Endothelial cell of umbilical vein (primary cell): ENCODE data around the gene PPP3CA. TPM values are rescaled to one million over a fixed set of nuclear protein-coding genes. Genes with fewer than 3 reads are reported as not detected.

Source experiments
- BruUV-seq: library from RNA; stranded (reverse); fragments of 400-500 nt; replicated peaks from 2 replicates; lab custom pipeline; 2021; lab: Mats Ljungman, UMichigan
- CTCF ChIA-PET: fragments of 300-600, 350-600 bp; sonication (Branson Sonifier 250); formaldehyde crosslinking; loops from one replicate; lab custom pipeline; 2021; ENCODE audit warnings: antibody characterized with exemption, inconsistent platforms; lab: Charles Lee
- POLR2A ChIA-PET: fragments of 300-600, 350-600 bp; sonication (Branson Sonifier 250); formaldehyde crosslinking; loops from one replicate; lab custom pipeline; 2021; ENCODE audit warnings: antibody characterized with exemption, inconsistent platforms; lab: Charles Lee
- DNase-seq: peaks from one replicate; pipeline ENCODE4 v3.0.0-alpha.2; 2011; ENCODE audit warnings: low read depth, low spot score
- FAIRE-seq: peaks from 2 replicates; lab custom pipeline; 2011; peaks lifted over from hg19 to GRCh38; lab: Jason Lieb, UNC
- H2AFZ ChIP-seq: 2 replicates; pipeline ENCODE4 v1.6.0; 2012; ENCODE audit warnings: low read depth, low read length, control low read depth, inconsistent platforms
- H3K27ac ChIP-seq: 2 replicates; pipeline ENCODE4 v1.5.1; 2011; ENCODE audit warnings: low read depth, mild to moderate bottlenecking, control low read depth, low read length, moderate library complexity; ENCODE audit not compliant: insufficient read depth
- H3K27me3 ChIP-seq, 2 experiments: 2 replicates each; pipeline versions ENCODE4 v1.6.0 to v1.6.1; 2011; ENCODE audit warnings: low read length in 2 of 2, mixed read lengths in 1 of 2; ENCODE audit not compliant: control insufficient read depth in 2 of 2, insufficient read depth in 2 of 2
- H3K36me3 ChIP-seq, 2 experiments: 2 replicates in 1 of 2; 3 replicates in 1 of 2; pipeline ENCODE4 v1.5.1; 2011; ENCODE audit warnings: low read length in 2 of 2, mild to moderate bottlenecking in 1 of 2, moderate library complexity in 1 of 2; ENCODE audit not compliant: control insufficient read depth in 2 of 2, insufficient read depth in 2 of 2; ENCODE audit errors: extremely low read depth in 1 of 2
- H3K4me1 ChIP-seq: 3 replicates; pipeline ENCODE4 v1.5.1; 2011; ENCODE audit warnings: mild to moderate bottlenecking, low read length; ENCODE audit not compliant: control insufficient read depth, insufficient read depth; ENCODE audit errors: extremely low read depth
- H3K4me2 ChIP-seq: 2 replicates; pipeline ENCODE4 v1.6.1; 2011; ENCODE audit warnings: low read length, control low read depth, mixed read lengths; ENCODE audit not compliant: insufficient read depth
- H3K4me3 ChIP-seq, 3 experiments: fragments of 200-600 bp in 1 of 3; sonication (generic), shearing (Covaris generic) in 1 of 3; replicated peaks in 1 of 3; 2 replicates each; pipeline ENCODE4 v1.5.1; 2011 to 2016; ENCODE audit warnings: control low read depth in 3 of 3, low read length in 3 of 3, mild to moderate bottlenecking in 2 of 3, inconsistent platforms in 1 of 3, low read depth in 1 of 3, moderate library complexity in 1 of 3; ENCODE audit not compliant: insufficient read depth in 1 of 3
- H3K79me2 ChIP-seq: 2 replicates; pipeline ENCODE4 v1.6.0; 2012; ENCODE audit warnings: low read length, inconsistent platforms; ENCODE audit not compliant: control insufficient read depth, insufficient read depth
- H3K9ac ChIP-seq: replicated peaks from 2 replicates; pipeline ENCODE3; 2011; ENCODE audit warnings: low read length, control low read depth; ENCODE audit not compliant: insufficient read depth; ENCODE audit errors: extremely low read depth
- H3K9me1 ChIP-seq: replicated peaks from 3 replicates; pipeline ENCODE4 v1.6.0; 2011; ENCODE audit warnings: mild to moderate bottlenecking, low read length; ENCODE audit not compliant: control insufficient read depth, insufficient read depth; ENCODE audit errors: extremely low read depth
- H3K9me3 ChIP-seq: replicated peaks from 2 replicates; pipeline ENCODE4 v1.5.1; 2012; ENCODE audit warnings: low read length, inconsistent platforms; ENCODE audit not compliant: control insufficient read depth, insufficient read depth
- H4K20me1 ChIP-seq: replicated peaks from 2 replicates; pipeline ENCODE3; 2011; ENCODE audit warnings: mild to moderate bottlenecking, low read length; ENCODE audit not compliant: control insufficient read depth, insufficient read depth; ENCODE audit errors: extremely low read depth
- EZH2 ChIP-seq: IDR thresholded peaks from 2 replicates; pipeline ENCODE4 v1.6.1; 2012; ENCODE audit warnings: borderline replicate concordance, low read depth, mild to moderate bottlenecking, moderate library complexity, low read length, inconsistent platforms; ENCODE audit not compliant: severe bottlenecking
- FOS ChIP-seq: IDR thresholded peaks from 2 replicates; pipeline ENCODE4 v1.6.1; 2011; ENCODE audit warnings: mild to moderate bottlenecking, low read length, moderate library complexity, borderline replicate concordance; ENCODE audit not compliant: insufficient read depth
- GATA2 ChIP-seq: IDR thresholded peaks from 2 replicates; pipeline ENCODE4 v1.7.0; 2011; ENCODE audit warnings: low read depth, mild to moderate bottlenecking, moderate library complexity, mixed read lengths, low read length; ENCODE audit not compliant: insufficient read length, insufficient read depth
- JUN ChIP-seq: IDR thresholded peaks from 2 replicates; pipeline ENCODE4 v1.6.1; 2011; ENCODE audit warnings: borderline replicate concordance, low read depth; ENCODE audit not compliant: insufficient read length, insufficient read depth
- MYC ChIP-seq: IDR thresholded peaks from one replicate; pipeline ENCODE4 v1.6.1; 2011; ENCODE audit warnings: mild to moderate bottlenecking, low read depth, low read length
- POLR2A ChIP-seq: IDR thresholded peaks from 2 replicates; pipeline ENCODE4 v1.6.1; 2012; ENCODE audit warnings: low read depth, mild to moderate bottlenecking, control low read depth, low read length
- POLR2AphosphoS5 ChIP-seq: IDR thresholded peaks from 2 replicates; pipeline ENCODE4 v1.6.1; 2012; ENCODE audit warnings: low read depth, mild to moderate bottlenecking, control low read depth, low read length, moderate library complexity; ENCODE audit not compliant: insufficient read depth
- dilution Hi-C: fragments of 300-500 bp; cut with MboI; formaldehyde crosslinking; loops from one replicate; pipeline ENCODE4 v1.15.0; 2019; ENCODE audit warnings: low sequenced_read_pairs; ENCODE audit not compliant: extremely low pct_ligation_motif_present
- intact Hi-C: fragments of 100-400 bp; cut with micrococcal nuclease; formaldehyde crosslinking; loops from one replicate; pipeline ENCODE4 v1.10.0; 2022
- polyA plus RNA-seq, 4 experiments: library from polyadenylated mRNA; depleted of rRNA in 3 of 4; stranded (reverse) in 3 of 4; unstranded in 1 of 4; fragments of >200 nt; gene quantifications; 2 replicates each; pipeline versions ENCODE4 v1.2.1 to v1.2.3, GENCODE V29; 2011 to 2012; ENCODE audit warnings: missing spikeins in 1 of 4
- total RNA-seq: library from RNA; stranded (reverse); gene quantifications from 2 replicates; pipeline ENCODE4 v1.2.3, GENCODE V29; 2021
- TF ChIP-seq, protein P1 (sequence below), 2 donors: IDR thresholded peaks; 1 replicate in 1 of 2; 2 replicates in 1 of 2; pipeline ENCODE4 v1.5.1; 2011; ENCODE audit warnings: low read length in 2 of 2, mild to moderate bottlenecking in 2 of 2, moderate library complexity in 2 of 2, control low read depth in 1 of 2, inconsistent platforms in 1 of 2, low read depth in 1 of 2; ENCODE audit not compliant: insufficient read depth in 1 of 2; ENCODE audit errors: extremely low read depth in 1 of 2
- TF ChIP-seq, protein P2 (sequence below): IDR thresholded peaks from 2 replicates; pipeline ENCODE4 v1.6.1; 2011; ENCODE audit not compliant: insufficient read depth, insufficient read length

Gene PPP3CA
- total and polyA plus RNA-seq, 2 donors (not counting 3 experiments of a cell fraction or from before 2014, with no cell fraction given), result 7.0 to 43.3 TPM

DNA sequence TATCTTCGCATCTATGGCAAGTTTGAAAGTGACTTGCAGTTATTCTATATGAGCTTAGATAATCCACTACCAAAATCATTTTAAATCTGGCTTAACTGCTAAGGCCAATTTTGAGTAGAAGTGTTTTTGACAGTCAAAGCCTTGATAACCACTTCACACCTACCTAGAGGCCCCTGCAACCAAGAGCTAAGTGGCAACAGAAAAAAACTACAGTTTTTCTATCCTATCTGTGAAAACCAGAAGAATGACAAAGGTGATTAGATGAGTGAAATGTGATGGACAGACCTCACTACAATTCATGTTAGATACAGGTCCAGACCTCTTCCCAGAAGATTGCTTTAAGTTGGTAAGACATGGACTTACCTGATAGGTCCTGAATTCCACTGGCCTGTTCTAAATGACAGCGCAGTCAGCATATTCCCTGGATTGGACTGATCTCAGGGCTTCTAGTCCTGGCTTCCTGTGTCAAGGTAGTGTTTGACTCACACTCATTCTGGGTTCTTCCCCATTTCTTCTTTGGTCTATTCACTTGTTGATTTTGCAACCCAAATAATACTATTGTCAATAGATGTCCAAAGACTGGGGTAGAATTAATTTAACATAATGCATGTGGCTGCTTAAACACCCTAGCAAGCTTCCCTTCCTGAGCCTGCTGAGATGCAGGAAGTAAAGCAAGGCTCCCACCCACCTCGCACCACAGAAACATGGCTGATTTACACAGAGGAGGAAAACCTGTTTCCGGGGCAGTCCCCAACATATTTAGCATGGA is 65.1 kb downstream of the PPP3CA start:
- no peak overlapping the region for H3K27ac ChIP-seq
- no peaks in the 10 kb centered on the region for H3K9me1 ChIP-seq
- no peak for DNase-seq
- no peak overlapping the region for H3K4me2 ChIP-seq
- BruUV-seq, result no TSS peak
- no peak overlapping the region for H2AFZ ChIP-seq
- H4K20me1 ChIP-seq, result peaks cover 2% of the 10 kb centered on the region
- H3K9ac ChIP-seq, result no peak overlapping the region
- no peaks in the 10 kb centered on the region for H3K27me3 ChIP-seq
- peaks cover 15% of the 10 kb centered on the region for H3K4me1 ChIP-seq
- ChIA-PET POLR2A (no interaction called here), CTCF (interaction anchor here (0.6 kb wide), 1 partner anchor 65 kb away, joined by 3 read pairs; no protein-coding TSS in a partner anchor)
- H3K79me2 ChIP-seq, result no peaks in the 10 kb centered on the region
- H3K36me3 ChIP-seq, result no peaks in the 10 kb centered on the region
- intact Hi-C loops (no loop called here), dilution Hi-C loops (no loop called here)
- H3K9me3 ChIP-seq, result no peaks in the 10 kb centered on the region
- FAIRE-seq, result no peak
- TF ChIP-seq EZH2 (no peak), JUN (no peak), POLR2A (no peak), POLR2AphosphoS5 (no peak), FOS (no peak), GATA2 (no peak), MYC (no peak)
- TF ChIP-seq, protein P1, sequence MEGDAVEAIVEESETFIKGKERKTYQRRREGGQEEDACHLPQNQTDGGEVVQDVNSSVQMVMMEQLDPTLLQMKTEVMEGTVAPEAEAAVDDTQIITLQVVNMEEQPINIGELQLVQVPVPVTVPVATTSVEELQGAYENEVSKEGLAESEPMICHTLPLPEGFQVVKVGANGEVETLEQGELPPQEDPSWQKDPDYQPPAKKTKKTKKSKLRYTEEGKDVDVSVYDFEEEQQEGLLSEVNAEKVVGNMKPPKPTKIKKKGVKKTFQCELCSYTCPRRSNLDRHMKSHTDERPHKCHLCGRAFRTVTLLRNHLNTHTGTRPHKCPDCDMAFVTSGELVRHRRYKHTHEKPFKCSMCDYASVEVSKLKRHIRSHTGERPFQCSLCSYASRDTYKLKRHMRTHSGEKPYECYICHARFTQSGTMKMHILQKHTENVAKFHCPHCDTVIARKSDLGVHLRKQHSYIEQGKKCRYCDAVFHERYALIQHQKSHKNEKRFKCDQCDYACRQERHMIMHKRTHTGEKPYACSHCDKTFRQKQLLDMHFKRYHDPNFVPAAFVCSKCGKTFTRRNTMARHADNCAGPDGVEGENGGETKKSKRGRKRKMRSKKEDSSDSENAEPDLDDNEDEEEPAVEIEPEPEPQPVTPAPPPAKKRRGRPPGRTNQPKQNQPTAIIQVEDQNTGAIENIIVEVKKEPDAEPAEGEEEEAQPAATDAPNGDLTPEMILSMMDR (IDR thresholded peaks at IDR 0.05; ENCODE audit: extremely low read depth in 1 of 2, insufficient read depth in 1 of 2, low read depth in 1 of 2, low read length in 2 of 2), result no peak
- TF ChIP-seq, protein P2, sequence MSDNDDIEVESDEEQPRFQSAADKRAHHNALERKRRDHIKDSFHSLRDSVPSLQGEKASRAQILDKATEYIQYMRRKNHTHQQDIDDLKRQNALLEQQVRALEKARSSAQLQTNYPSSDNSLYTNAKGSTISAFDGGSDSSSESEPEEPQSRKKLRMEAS, result no peak
- no peak overlapping the region for H3K4me3 ChIP-seq
